UCSD-AML1 (cell line): ENCODE measurements around the gene GET3.

Source experiments
- DNase-seq: peaks from one replicate; lab custom pipeline; 2025; ENCODE audit not compliant: unreplicated experiment; lab: John Stamatoyannopoulos, UW

GET3 gene

GRCh38 chr19:12778017-12778904 is 41.0 kb downstream of the GET3 start:
- DNase-seq: peak; percentile 85

- DNase-seq: no peak
Observed at GRCh38 chr19:12778905-12779161, 41.5 kb downstream of the GET3 start.

DNA sequence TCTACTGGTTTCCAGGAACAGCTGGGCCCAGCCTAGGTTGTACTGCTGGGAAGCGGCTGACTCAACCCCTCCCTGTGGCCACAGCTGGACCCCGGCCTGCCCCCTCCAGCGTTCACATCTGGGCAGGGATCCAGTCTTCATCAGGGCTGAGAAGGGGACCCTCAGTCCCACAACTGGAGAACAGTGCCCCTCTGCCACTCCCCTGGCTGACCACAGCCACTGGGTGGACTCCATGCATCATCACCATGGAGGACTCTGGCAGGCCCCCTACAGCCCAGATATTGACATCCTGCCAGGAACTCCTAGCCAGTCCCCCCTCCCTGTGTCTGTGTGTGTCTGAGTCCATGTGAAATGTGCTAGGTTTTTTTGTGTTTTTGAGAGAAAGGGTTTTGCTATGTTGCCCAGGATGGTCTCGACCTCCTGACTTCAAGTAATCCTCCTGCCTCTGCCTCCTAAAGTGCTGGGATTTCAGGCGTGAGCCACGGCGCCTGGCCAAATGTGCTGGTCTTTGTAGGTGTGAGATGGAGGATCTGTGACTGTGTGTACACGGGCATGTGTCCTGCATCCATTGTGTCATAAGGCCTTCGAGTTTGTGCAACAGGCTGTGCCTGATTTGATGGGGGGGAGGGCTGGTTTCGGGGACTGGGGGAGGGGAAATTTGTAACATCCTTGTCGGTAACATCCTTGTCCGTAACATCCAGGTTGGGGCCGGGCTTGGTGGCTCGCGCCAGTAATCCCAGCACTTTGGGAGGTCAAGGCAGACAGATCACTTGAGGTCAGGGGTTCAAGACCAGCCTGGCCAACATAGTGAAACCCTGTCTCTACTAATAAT is 42.1 kb downstream of the GET3 start:
- DNase-seq: peak; percentile 59

- DNase-seq: no peak
Observed at GRCh38 chr19:12782174-12782423, 44.8 kb downstream of the GET3 start.

DNA sequence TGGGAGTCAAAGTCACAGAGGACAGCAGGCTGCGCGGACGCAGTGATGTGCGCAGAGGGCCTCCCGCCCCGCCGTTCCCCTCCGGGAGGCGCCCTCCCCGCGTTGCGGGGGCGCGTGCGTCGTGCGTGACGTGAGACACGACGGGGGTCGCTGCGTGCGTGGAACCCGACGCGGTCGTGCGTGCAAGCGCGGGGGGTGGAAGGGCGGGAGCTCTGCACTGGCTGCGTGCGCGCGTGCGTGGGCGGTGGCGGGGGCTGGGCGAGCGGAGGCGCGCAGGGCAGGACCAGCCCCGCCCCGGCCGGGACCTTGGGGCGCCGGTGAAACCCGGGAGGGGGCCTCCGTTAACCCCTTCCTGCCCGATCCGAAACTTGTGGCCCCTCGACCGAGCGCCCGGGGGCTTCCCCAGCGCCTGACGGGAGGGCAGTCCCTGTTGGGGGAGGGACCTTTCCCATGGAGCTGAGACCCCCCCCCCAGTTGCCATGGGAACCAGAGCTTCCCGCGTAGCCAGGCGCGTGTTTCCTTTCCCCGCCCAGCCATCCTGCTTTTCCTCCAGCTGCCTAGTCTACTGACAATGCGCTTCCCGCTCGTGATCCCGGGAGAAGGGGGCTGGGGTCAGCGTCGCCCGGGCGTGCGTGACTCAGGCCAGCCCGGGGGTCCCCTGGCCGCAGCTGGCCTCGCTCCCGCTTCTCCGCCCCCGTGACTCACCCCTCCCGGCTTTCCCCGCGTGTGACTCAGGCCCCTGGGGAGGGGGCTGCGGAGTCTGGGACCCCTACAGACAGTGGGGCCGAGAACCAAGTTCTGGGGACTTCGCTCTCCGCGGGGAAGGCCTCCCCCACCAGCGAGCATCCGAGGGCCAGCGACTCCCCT is 45.4 kb downstream of the GET3 start:
- DNase-seq: peak; percentile 89

DNA sequence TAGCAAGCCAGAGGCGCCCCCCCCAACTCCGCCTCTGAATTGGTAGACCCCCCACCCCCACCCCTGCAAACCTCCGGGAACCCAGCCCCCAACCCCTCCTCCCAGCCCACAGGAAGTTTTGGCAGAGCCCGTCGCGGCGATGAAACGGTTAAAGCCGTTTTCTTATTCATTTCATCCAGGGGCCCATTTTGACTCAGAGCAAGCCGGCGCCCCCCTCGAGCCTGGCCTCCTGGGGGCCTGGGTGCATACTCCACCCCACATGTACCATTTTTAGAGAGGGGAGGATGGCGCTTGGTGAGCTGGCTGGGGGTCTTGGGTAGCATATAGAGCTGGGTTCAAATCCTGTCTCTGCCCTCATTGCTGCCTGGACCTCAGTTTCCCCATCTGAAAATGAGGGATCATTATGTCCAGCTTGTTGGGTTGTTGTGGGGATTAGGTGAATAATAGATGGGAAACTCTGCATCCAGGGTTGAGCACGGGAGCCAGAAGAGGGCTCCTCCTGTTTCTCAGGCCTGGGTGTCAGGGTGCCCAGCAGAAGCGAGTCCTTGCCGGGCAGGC is 46.1 kb downstream of the GET3 start:
- DNase-seq: no peak

- no peak for DNase-seq
Observed at GRCh38 chr19:12783849-12784393, 46.6 kb downstream of the GET3 start.

DNA sequence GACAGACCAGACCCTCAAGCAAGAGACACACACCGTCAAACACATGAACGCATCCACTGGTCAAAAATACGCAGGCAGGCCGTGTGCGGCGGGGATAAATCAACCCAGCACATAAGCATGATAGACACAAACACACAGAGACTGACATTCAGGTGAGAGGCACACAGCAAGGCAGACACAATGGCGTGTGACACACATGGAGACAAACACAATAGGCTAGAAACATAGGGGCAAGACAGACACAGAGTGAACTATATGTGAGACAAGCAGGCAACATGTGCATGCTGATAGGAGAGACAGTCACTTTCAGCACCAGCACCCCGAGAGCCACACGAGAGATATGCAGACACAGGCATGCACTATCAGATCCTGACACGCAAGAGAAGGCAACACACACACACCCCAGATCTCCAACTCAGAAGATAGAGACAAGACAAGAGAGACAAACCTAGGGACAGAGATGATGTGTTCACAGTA is 47.1 kb downstream of the GET3 start:
- no peak for DNase-seq

GRCh38 chr19:12784871-12785430 is 47.7 kb downstream of the GET3 start:
- DNase-seq: no peak

- DNase-seq: peak; percentile 74
Observed at GRCh38 chr19:12785431-12786031, 48.2 kb downstream of the GET3 start.

DNA sequence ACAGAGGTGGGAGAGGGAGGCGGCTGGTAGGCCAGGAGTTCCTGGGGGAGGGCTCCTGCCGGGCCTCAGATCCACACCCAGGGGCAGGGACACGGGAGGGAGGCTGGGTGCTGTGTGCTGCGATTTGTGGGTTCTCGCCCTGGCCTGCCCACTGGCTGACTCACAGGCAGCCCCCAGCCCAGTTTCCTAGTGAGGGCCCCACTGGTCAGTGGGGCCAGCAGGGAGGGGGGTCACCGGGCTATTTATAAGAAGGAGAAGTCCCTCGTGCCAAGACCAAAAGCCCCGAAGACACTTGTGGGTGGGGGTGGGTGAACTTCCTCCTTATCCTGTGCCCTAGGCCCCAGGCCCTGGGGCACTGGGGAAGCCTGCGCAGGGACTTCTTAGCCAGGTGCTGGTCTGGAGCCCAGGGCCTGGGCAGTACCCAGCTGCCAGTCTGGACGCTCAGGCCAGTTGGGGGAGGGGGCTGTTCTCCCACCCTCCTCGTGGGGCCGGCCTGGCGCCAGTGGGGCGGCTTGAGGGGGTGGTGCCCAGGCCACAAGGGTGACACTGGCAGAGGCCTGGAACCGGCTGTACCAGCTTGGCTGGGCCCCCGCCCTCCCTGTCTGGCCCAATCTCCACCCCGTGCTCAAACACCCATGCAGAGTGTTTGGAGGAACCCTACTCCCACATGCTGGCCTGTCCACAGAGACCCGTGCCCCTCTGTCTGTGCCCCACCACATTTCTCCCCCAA is 49.0 kb downstream of the GET3 start:
- DNase-seq: peak; percentile 76

DNA sequence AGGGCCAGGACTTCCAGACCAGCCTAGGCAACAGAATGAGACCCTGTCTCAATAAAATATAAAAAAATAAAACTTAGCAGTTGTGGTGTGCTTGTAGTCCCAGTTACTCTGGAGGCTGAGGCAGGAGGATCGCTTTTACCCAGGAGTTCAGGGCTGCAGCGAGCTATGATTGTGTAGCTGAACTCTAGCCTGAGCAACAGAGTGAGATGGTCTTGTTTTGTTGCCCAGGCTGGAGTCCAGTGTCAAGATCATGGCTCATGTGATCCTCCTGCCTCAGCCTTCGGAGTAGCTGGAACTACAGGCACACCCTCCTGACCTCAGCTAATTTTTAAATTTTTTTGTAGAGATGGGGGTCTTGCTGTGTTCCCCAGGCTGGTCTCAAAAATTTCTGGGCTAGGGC is 49.7 kb downstream of the GET3 start:
- DNase-seq: no peak

DNA sequence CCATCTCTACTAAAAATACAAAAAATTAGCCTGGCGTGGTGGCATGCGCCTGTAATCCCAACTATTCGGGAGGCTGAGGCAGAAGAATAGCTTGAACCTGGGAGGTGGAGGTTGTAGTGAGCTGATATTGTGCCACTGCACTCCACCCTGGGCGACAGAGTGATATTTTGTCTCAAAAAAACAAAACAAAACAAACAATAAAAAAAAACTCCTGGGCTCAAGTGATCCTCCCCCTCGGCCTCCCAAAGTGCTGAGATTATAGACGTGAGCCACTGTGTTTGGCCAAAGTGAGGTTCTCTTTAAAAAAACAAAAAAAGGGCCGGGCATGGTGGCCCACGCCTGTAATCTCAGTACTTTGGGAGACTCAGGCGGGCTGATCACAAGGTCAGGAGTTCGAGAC is 50.2 kb downstream of the GET3 start:
- no peak for DNase-seq

- no peak for DNase-seq
Observed at GRCh38 chr19:12788042-12788681, 50.9 kb downstream of the GET3 start.

GRCh38 chr19:12788682-12789097 is 51.4 kb downstream of the GET3 start:
- DNase-seq: peak; percentile 72

DNA sequence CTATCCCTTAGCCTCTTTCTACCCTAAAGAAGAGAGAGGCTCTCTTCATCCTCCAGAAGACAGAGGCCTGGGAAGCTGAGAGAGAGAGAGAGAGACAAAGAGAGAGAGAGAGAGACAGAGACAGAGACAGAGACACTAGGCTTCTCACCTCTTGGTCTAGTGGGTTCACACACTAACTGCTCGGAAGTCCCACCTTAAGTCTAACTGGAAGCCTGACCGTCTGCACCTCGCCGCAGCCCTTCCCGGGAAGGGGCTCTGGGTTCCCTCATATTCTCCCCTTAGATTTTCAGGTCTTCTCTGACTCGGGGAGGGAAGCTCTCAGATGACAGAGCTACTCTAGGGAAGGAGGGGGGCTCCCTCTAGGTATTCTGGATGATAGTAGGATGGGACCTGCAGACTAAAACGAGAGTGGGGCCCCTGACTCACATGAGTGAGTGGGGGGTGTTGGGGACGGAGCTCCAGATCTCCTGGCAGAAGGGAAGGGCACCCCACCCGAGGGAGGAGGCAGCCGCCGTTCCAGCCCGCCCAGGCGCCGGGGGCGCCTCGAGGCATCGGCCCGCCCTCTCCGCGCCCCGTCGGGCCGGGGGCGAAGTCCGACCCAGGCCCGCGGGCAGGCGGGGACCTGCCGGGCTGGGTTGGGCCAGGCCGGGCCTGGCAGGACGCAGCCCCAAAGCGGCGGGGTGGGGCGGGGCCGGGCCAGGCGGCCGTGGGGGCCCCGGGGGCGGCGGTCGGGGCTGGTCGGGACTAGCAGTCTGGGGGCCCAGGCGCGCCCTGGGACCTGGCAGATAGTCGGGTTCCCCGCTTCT is 52.0 kb downstream of the GET3 start:
- no peak for DNase-seq

DNA sequence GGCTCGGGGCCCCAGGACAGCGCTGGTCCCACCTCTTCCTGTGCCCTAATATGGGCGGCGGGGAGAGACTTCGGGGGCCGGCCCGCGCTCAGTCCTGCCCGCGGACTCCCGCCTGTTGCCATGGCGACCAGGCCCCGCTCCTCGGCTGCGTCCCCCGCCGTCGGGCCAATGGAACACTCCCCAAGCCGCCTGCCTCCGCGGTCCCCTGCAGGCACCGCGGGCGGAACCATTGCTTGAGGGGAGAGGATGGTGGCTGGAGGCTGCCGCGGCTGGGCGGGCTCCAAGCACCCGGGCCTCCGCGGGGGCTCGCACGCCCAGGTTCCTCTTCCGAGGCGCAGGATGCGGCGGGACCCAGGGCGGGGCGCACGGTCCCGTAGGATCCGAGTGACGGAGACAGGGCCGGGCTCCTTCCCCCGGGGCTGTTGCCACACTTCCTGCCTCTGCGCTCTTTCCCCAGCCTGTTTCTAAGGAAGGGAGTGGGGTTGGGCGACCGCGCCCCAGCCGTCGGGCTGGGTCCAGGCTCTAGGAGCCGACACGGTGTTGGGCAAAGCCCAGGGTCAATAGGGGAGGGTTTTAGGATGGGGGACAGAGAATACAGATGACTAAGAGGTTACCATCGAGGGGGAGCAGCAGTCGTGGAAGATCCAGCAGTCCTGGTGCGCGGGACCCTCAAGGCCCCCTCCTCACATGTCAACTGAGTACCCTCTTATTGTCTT is 52.8 kb downstream of the GET3 start:
- peak; percentile 96 for DNase-seq
